ENCODE results near the gene LINGO3. TPM values are rescaled to one million over a fixed set of nuclear protein-coding genes. Genes with fewer than 3 reads are reported as not detected.

Gene LINGO3
- total RNA-seq, 1 donor from 2014 or later = 0.60 TPM

GRCh38 chr19:2330255-2330631 lies 22.3 kb upstream of the LINGO3 start:
- peak overlapping the region; percentile 97 for H3K4me3 Mint-ChIP-seq
- no peak for DNase-seq (ENCODE audit: low spot score in 2 of 2, unreplicated experiment in 2 of 2)
- no peaks in the 10 kb centered on the region for H3K9me3 Mint-ChIP-seq
- H3K27ac Mint-ChIP-seq = peak overlapping the region; percentile 86
- H3K27me3 Mint-ChIP-seq (ENCODE audit: low read depth) = no peaks in the 10 kb centered on the region
- TF ChIP-seq CTCF (IDR thresholded peaks at IDR 0.05; ENCODE audit: unreplicated experiment) = no peak
- peaks cover 6% of the 10 kb centered on the region for H3K36me3 Mint-ChIP-seq
- peaks cover 61% of the 10 kb centered on the region for H3K4me1 Mint-ChIP-seq

- Mint-ChIP-seq H3K4me1 (peaks cover 61% of the 10 kb centered on the region), H3K27ac (peak overlapping the region; percentile 93), H3K27me3 (ENCODE audit: low read depth) (no peaks in the 10 kb centered on the region), H3K36me3 (peaks cover 8% of the 10 kb centered on the region), H3K9me3 (no peaks in the 10 kb centered on the region), H3K4me3 (peak overlapping the region; percentile 97)
- no peak for TF ChIP-seq CTCF (IDR thresholded peaks at IDR 0.05; ENCODE audit: unreplicated experiment)
- DNase-seq (ENCODE audit: low spot score in 2 of 2, unreplicated experiment in 2 of 2) = no peak
These were observed 21.6 kb upstream of the LINGO3 start for GRCh38 chr19:2329501-2329916.

GRCh38 chr19:2329149-2329478 lies 21.2 kb upstream of the LINGO3 start:
- no peak for DNase-seq (ENCODE audit: low spot score in 2 of 2, unreplicated experiment in 2 of 2)
- Mint-ChIP-seq H3K27ac (peak overlapping the region; percentile 93), H3K27me3 (ENCODE audit: low read depth) (no peaks in the 10 kb centered on the region), H3K4me3 (peak overlapping the region; percentile 97), H3K4me1 (peaks cover 61% of the 10 kb centered on the region), H3K36me3 (peaks cover 10% of the 10 kb centered on the region), H3K9me3 (no peaks in the 10 kb centered on the region)
- TF ChIP-seq CTCF (IDR thresholded peaks at IDR 0.05; ENCODE audit: unreplicated experiment) = no peak

- no peaks in the 10 kb centered on the region for H3K27me3 Mint-ChIP-seq (ENCODE audit: low read depth)
- no peak for TF ChIP-seq CTCF (IDR thresholded peaks at IDR 0.05; ENCODE audit: unreplicated experiment)
- H3K36me3 Mint-ChIP-seq = peaks cover 10% of the 10 kb centered on the region
- H3K4me3 Mint-ChIP-seq = peak within 1 kb of the TSS; percentile 97
- peaks cover 58% of the 10 kb centered on the region for H3K4me1 Mint-ChIP-seq
- no peaks in the 10 kb centered on the region for H3K9me3 Mint-ChIP-seq
- peak within 1 kb of the TSS; percentile 99 for H3K27ac Mint-ChIP-seq
- peak; percentile 90 to 94 for DNase-seq (ENCODE audit: low spot score in 2 of 2, unreplicated experiment in 2 of 2)
These were observed 20.6 kb upstream of the LINGO3 start, which contains the start of the genes LSM7 and SPPL2B for GRCh38 chr19:2328401-2329148. TSS of gene LSM7 (minus strand) at chr19:2328586. CDS start at chr19:2328566, 20 bp downstream. TSS of gene SPPL2B (plus strand) at chr19:2328684. CDS start at chr19:2328710, 26 bp downstream.

GRCh38 chr19:2327773-2328400 lies 19.9 kb upstream of the LINGO3 start:
- no peaks in the 10 kb centered on the region for H3K9me3 Mint-ChIP-seq
- H3K36me3 Mint-ChIP-seq = peaks cover 14% of the 10 kb centered on the region
- no peak for DNase-seq (ENCODE audit: low spot score in 2 of 2, unreplicated experiment in 2 of 2)
- H3K27ac Mint-ChIP-seq = peak overlapping the region; percentile 99
- TF ChIP-seq CTCF (IDR thresholded peaks at IDR 0.05; ENCODE audit: unreplicated experiment) = no peak
- H3K4me3 Mint-ChIP-seq = peak overlapping the region; percentile 97
- H3K4me1 Mint-ChIP-seq = peaks cover 53% of the 10 kb centered on the region
- H3K27me3 Mint-ChIP-seq (ENCODE audit: low read depth) = no peaks in the 10 kb centered on the region
